Measurements from ENCODE around the gene IBA57.

Gene IBA57

GRCh38 chr1:228156941-228157728 lies 8.5 kb upstream of the IBA57 start:
- DNase-seq (ENCODE audit: low spot score): no peak

- DNase-seq (ENCODE audit: low spot score): no peak
Measured at GRCh38 chr1:228157729-228158126, 7.9 kb upstream of the IBA57 start.

- no peak for DNase-seq (ENCODE audit: low spot score)
Measured at GRCh38 chr1:228158151-228159007, 7.2 kb upstream of the IBA57 start.

DNA sequence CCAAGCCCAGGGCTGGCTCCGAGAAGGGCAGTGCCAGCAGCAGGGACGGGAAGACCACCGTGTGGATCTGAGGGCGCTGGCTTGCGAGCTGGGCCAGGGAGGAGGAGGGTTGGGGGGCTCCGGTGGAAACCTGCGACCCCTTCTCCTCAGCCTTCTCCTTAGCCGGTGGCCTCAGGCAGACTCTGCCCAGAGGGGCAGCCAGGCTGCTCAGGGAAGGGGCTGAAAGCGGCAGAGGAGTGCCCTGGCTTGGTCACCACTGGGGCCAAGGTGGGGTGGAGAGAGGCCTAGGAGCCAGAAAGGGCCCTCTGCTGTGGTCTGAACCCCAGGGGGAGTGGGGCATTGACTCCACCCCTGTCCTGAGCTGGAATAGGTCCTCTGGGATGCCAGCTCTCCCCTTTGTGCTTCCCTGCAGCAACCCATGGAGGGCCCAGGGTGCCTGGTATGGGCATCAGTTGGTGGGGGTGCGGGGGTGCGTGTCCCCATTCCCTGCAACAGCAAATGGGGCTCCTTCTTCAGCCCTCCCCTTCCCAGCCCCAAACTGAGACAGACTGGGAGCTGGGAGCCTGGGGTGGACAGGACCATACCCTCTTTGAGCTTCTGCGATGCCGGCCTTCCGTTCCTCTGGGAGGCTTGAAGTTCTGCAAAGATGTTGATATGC lies 6.5 kb upstream of the IBA57 start:
- DNase-seq (ENCODE audit: low spot score): no peak

- DNase-seq (ENCODE audit: low spot score): no peak
Measured at GRCh38 chr1:228160201-228160761, 5.3 kb upstream of the IBA57 start.

- no peak for DNase-seq (ENCODE audit: low spot score)
Measured at GRCh38 chr1:228161362-228161761, 4.2 kb upstream of the IBA57 start.

- DNase-seq (ENCODE audit: low spot score): no peak
Measured at GRCh38 chr1:228161866-228162265, 3.7 kb upstream of the IBA57 start.

GRCh38 chr1:228162286-228163006 lies 3.2 kb upstream of the IBA57 start:
- DNase-seq (ENCODE audit: low spot score): no peak

GRCh38 chr1:228163007-228163753 lies 2.4 kb upstream of the IBA57 start:
- DNase-seq (ENCODE audit: low spot score): no peak

DNA sequence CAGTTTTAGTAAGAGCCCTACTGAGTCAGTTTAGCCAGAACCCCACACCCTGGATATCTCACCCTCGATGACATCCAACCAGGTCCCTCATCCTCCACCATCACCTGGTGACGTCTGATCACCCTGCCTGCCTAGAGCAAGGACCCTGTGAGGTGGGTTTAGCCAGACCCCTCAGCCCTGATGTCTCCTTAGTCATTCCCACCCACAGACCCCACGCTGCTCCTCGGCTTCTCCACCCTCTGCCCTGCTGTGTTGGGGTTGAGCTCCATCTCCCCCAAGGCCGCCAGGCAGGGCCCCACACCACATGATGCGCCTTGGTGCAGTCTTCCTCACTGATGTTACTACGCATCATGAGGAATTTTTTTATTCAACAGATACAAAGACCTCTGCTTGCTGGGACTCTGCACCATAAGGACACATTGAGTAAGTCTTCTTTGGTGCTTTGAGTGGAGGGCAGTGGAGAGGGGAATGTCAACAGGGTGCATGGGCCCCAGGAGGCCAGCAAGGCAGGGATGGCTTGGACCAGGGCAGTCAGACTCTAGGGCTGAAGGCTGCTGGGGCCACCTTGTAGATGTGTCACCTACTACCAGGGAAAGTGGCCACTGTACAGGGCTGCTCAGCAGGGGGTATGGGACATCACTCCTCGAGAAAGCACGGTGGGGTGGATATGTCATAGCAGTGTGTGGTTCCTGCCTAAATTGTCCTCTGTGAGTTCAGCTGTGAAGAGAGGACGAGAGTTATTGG lies 1.7 kb upstream of the IBA57 start:
- DNase-seq (ENCODE audit: low spot score): no peak

DNA sequence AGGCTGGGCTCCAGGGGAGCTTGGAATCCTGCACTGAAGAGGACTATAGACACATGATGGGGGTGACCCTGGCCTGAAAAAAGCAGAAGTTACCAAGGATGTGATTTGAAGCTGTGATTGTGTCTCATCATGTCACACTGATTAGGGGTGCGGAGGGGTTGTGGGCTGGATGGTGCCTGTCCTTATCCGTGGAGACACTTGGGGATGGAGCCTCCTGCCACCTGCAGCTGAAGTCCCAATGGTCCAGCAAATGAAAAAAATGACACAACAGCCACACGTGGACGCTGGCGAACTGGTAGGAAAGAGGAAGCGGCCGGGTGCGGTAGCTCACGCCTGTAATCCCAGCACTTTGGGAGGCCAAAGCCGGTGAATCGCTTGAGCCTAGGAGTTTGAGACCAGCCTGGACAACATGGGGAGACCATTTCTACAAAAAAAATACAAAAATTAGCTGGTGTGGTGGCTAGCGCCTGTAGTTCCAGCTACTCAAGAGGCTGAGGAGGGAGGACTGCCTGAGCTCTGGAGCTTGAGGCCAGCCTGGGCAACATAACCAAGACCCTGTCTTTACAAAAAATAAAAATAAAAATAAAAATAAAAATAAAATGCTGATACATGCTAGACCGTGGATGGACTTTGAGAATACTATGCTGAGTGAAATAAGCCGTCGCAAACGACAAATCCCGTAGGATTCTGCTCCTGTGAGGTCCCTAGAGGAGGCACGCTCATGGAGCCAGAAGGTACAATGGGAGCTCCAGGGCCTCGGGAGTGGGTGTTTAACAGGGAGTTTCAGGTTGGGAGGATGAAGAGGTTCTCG lies 838 bp upstream of the IBA57 start:
- DNase-seq (ENCODE audit: low spot score): no peak

- no peak for DNase-seq (ENCODE audit: low spot score)
Measured at GRCh38 chr1:228166170-228166936, 749 bp downstream of the IBA57 start.

DNA sequence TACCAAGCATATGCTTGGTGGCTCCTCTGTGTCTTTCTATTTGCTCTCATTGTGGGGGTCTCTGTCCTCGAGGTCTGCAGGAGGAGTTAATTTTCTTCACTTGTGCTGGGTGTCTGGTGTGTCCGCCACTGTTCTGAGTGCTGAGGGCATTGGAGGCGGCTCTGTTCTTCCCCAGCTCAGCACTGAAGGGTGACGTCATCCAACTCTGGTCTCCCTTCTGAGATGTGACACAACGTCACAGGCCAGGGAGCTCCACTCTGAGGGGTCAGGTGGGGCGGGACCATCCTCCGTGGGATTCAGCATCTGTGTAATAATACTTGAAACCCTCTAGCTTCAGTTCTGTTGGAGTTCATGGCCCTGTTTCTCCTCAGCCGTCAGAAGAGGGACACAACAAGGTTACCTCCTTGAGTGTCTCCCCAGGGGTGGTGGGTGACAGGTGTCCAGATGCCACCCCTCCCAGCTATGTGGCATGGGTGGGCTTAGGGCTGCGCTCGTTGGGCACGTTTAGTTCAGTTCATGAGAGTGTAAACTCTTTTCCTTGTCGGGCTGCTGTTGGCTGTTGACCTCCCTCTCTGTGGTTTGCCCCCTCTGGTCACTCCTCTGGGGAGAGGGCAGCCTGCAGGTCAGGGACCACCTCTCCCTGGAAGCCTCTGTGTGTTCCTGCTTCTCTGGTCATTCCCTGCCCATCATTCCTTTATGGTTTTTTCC lies 3.1 kb downstream of the IBA57 start:
- DNase-seq (ENCODE audit: low spot score): no peak

DNA sequence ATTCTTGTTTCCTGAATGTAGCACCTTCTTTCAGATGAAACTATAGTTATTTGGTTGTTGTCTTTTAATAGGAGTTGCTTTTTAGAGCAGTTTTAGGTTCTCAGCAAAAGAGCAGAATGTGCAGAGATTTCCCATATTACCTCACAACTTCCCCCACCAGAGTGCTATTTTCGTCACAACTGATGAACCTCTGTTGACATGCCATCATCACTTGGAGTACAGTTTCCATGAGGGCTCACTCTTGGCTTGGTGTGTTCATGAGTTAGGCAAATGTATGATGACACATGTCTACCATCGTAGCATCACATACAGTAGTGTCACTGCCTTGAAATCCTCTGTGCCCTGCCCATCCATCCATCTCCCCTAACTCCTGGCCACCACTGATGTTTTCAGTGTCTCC lies 3.7 kb downstream of the IBA57 start:
- DNase-seq (ENCODE audit: low spot score): no peak

DNA sequence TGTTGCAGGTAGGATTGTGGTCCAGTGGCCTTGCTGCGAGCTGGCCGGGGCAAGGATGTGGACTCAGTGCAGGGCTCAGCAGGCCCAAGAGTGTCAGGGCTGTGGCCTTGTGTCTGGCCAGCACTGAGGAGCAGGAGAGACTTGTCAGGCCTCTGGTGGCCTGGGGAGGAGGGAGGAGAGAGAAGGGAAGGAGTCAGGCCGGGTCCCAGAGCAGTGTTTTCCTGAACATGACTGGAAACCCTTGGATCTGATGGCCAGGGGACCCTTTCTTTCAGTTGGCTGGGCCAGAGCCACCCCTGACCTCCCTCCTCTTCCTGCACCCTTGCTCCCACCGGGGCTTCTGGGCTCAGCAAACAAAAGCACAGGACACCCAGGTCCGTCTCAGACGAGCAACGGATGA lies 5.1 kb downstream of the IBA57 start:
- no peak for DNase-seq (ENCODE audit: low spot score)

DNA sequence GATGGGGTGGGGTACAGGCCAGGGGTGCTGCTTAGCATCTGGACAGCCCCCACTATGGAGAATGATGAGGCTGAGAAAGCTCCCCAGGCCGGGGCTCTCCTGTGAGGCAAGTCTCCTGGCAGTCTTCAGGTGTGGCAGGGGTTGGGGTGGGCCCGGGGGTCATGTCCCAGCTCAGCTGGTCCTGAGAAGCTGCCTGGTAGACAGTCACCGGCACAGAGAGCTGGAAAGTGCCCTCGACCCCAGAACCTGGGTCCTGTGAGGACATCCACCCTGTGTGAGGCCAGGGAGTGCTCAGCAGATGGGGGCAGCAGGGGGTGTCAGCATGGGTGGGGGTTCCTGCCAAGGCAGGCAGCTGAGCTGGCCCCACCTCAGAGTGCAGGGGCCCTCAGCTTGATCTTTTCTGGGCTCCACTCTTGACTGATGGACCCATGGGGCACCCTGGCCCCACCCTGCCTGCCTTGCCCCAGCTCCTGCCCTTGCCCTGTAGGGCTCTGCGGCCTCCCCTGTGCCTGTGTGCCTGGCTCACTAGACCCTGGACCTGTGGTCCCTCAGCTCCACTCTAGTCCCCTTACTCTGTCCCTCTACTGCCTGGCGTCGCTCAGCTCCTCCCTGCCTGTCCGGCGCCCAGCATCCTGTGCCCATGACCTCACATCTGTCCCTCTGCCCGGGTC lies 5.8 kb downstream of the IBA57 start:
- DNase-seq (ENCODE audit: low spot score): no peak
